ENCODE data around the gene SEMA3B.
"Not testable (repeated sequence)": the region's sequence is repeated elsewhere in the genome, so short reads cannot be mapped to it uniquely, and the experiment has no call there.

The SEMA3B gene

GRCh38 chr3:50237754-50238548 lies 31.0 kb upstream of the SEMA3B start:
- DNase-seq (ENCODE audit: low read depth in 4 of 4, low spot score in 1 of 4) = peak; percentile 62 to 87 (median 72)

DNA sequence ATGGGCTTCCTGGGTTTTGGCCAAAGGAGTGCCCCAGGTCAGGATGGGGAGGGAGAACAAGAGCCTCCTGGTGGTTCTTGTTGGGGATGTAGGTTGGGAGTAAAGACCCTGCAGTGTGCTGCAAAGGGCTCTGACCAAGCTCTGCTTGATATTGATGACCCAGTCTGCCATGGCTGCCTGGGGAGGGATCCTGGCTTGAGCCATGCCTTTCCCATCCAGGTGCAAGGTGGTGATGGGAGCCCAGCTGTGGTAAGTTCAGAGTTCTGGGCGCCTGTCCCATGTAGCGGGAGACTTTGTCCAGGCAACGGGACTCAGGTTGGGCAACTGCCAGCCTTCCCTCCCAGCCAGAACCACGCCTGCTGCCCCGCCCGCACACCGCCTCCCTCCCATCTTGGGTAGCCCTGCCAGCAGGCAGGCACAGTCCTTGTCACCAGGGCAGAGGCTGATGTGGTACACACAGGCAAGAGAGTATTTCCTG lies 30.4 kb upstream of the SEMA3B start:
- no peak for DNase-seq (ENCODE audit: low read depth in 4 of 4, low spot score in 1 of 4)

DNA sequence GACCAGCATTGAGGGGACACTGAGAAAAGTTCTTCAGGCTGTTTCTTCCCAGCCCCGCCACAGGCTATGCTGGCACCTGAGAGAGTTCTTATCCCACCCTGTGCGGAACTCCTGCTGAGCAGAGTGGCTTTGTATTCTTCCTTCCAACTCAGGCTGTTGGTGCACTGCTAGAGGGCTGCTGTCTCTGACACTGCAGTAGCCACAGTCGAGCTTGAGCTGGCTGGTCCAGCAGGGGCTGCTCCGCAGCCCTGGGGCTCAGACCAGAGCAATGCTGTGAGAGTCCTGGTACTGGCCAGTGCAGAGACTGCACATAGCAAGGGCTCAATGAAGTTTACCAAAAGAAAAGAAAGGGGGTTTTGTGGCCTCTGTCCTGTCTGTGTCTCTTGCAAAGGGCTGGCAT lies 29.3 kb upstream of the SEMA3B start:
- DNase-seq (ENCODE audit: low read depth in 4 of 4, low spot score in 1 of 4) = no peak

GRCh38 chr3:50241163-50241562 lies 27.8 kb upstream of the SEMA3B start:
- no peak for DNase-seq (ENCODE audit: low read depth in 4 of 4, low spot score in 1 of 4)

GRCh38 chr3:50241713-50242380 lies 27.1 kb upstream of the SEMA3B start:
- DNase-seq (ENCODE audit: low read depth in 4 of 4, low spot score in 1 of 4) = no peak

- DNase-seq (ENCODE audit: low read depth in 4 of 4, low spot score in 1 of 4) = no peak
Measured at GRCh38 chr3:50242381-50242770, 26.6 kb upstream of the SEMA3B start.

GRCh38 chr3:50242851-50243542 lies 25.9 kb upstream of the SEMA3B start:
- DNase-seq (ENCODE audit: low read depth in 4 of 4, low spot score in 1 of 4) = peak in 1 of 4 experiments; percentile 28

DNA sequence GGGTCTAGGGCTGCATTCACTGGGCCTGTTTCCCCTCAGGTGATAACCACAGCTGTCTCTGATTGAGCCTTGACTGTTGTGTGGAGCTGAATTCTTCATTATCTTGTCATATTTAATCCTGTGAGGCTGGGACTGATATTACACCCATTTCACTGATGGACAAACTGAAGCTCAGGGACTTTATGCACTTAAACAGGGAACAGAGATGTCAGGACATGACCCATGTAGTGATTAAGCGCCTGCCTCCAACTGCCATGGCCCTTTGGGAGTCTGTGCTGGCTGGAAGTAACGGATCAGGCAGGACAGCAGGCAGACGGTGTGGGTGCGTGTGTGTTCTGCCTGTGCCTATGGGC lies 25.4 kb upstream of the SEMA3B start:
- DNase-seq (ENCODE audit: low read depth in 4 of 4, low spot score in 1 of 4) = no peak

GRCh38 chr3:50244813-50245212 lies 24.1 kb upstream of the SEMA3B start:
- DNase-seq (ENCODE audit: low read depth in 4 of 4, low spot score in 1 of 4) = not testable (repeated sequence)

- no peak for DNase-seq (ENCODE audit: low read depth in 4 of 4, low spot score in 1 of 4)
Measured at GRCh38 chr3:50245251-50245745, 23.6 kb upstream of the SEMA3B start.

DNA sequence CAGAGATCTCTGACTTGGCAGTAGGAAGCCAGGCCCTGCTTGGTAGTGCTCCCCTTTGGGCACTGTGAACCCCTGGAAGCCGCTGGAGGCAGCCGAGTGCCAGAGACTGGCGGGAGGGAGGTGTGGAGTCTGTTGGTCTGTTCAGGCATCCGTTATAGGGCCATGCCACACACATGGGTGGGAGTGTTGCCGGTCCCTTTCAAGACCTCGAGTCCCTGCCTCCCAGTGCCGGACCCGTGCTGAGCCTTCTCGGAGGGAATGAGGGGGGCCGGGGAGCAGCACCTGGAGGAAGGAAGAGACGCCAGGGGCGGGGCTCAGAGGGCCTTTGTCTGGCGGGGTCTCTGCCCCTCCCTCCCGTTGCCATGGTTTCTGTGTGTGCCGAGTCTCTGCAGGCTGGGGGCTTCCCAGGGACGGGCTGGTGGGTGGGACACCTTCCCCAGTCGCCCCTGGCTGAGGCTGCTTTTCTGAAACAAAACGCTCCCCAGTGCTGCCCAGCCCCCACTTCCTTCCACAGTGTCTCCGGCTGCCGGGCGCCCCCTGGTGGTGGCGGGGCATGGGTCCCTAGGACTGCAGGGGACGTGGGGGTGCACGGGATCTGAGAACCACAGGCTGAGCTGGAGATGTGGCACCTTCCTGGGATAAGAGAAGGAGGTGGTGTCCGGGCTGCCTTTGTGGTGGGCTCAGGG lies 23.0 kb upstream of the SEMA3B start:
- DNase-seq (ENCODE audit: low read depth in 4 of 4, low spot score in 1 of 4) = peak; percentile 94 to 98 (median 96)

- peak; percentile 62 to 83 (median 74) for DNase-seq (ENCODE audit: low read depth in 4 of 4, low spot score in 1 of 4)
Measured at GRCh38 chr3:50246517-50246954, 22.4 kb upstream of the SEMA3B start.

- no peak for DNase-seq (ENCODE audit: low read depth in 4 of 4, low spot score in 1 of 4)
Measured at GRCh38 chr3:50248387-50248786, 20.6 kb upstream of the SEMA3B start.

DNA sequence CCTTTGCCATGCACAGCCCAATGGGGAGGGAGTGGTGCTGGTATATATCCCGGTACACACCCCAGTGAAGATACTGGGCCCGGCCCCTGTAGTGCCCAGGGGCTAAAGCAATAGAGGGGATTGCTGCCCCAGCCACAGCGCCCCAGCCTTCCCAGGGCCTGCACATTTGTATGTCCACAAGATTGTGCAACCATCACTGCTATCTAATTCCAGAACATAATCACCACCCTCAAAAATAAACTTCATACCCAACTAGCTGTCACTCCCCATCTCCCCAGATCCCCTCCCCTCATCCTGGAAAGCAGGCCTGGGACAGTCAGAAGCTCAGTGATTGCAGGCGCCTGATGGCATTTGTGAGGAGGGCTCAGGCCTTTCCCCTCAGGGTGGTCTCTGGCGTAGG lies 19.5 kb upstream of the SEMA3B start:
- DNase-seq (ENCODE audit: low read depth in 4 of 4, low spot score in 1 of 4) = no peak

- no peak for DNase-seq (ENCODE audit: low read depth in 4 of 4, low spot score in 1 of 4)
Measured at GRCh38 chr3:50250514-50250913, 18.4 kb upstream of the SEMA3B start.

- DNase-seq (ENCODE audit: low read depth in 4 of 4, low spot score in 1 of 4) = peak in 1 of 4 experiments; percentile 29
Measured at GRCh38 chr3:50251220-50251619, 17.7 kb upstream of the SEMA3B start.

DNA sequence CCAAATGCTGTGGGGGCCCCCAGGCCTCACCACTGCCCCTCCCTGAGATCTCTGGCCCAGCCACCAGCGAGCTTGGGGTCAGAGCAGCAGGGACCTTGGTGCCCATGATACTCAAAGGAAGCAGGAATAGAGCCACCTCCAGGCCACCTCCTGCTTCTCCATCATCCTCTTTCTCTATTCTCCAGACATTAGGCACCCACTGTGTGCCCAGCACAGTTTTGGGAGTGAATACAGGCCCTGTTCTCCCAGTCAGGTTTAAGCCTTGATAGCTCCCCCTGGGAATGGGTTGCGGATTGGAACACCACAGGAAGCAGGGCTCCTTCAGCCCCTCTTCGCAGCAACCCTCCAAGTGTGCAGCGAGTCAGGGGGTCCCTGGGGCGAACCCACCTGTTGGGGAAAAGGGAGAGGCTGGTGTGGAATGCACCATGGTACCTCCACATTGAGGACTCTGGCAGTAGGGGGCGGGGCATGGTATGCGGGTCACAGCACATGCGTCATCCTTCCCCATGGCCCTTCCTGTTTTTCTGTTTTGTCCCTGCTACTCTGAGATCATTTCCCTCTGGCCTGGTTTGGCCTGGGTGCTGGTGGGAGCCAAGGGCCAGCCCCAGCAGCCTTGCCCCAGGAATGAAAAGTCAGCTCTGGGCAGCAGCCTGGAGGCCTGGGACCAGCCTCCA lies 14.2 kb upstream of the SEMA3B start:
- DNase-seq (ENCODE audit: low read depth in 4 of 4, low spot score in 1 of 4) = no peak

- no peak for DNase-seq (ENCODE audit: low read depth in 4 of 4, low spot score in 1 of 4)
Measured at GRCh38 chr3:50255251-50255615, 13.7 kb upstream of the SEMA3B start.

DNA sequence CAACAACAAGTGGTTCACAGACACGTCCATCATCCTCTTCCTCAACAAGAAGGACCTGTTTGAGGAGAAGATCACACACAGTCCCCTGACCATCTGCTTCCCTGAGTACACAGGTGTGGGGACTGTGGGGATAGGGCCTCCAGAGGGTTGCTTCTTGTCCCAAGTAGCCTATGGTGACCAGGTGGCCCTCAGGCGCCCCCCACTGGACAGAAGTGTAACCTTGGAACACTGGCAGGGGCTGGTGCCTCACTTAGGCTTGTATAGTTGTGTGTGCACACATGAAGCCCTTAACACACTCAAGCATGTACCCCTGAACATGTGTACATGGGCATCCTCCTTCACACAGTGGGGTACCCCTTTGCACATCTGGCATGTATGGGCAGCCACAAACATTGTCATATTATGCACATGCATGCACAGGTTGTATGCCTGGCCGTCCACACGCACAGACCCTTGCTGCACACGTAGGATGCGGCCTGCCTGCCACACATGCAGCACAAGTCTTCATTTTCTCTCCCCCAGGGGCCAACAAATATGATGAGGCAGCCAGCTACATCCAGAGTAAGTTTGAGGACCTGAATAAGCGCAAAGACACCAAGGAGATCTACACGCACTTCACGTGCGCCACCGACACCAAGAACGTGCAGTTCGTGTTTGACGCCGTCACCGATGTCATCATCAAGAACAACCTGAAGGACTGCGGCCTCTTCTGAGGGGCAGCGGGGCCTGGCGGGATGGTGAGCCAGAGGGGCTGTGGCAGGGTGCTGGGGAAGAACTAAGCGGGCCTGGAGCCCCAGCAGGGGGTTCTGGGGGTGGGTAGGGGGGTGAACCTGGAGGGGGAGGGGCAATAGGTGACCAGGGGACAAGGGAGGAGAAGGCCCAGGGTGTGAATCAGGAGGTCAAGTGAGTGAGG lies 11.7 kb upstream of the SEMA3B start:
- DNase-seq (ENCODE audit: low read depth in 4 of 4, low spot score in 1 of 4) = no peak
